HG02763 (cell line): ENCODE measurements around the gene ZFHX2.

Source experiments
- ATAC-seq: cut with Tn5 transposase; IDR thresholded peaks from one replicate; pipeline ENCODE4 v1.9.1; 2021; ENCODE audit warnings: mild to moderate bottlenecking, moderate library complexity; ENCODE audit not compliant: unreplicated experiment

The ZFHX2 gene

GRCh38 chr14:23523229-23524016 is 28.1 kb downstream of the ZFHX2 start:
- no peak for ATAC-seq

- no peak for ATAC-seq
Measured at GRCh38 chr14:23522643-23523198, 28.8 kb downstream of the ZFHX2 start.

- ATAC-seq = no peak
Measured at GRCh38 chr14:23521785-23522640, 29.6 kb downstream of the ZFHX2 start.

GRCh38 chr14:23520899-23521533 is 30.5 kb downstream of the ZFHX2 start:
- no peak for ATAC-seq

- ATAC-seq = no peak
Measured at GRCh38 chr14:23518709-23519108, 32.9 kb downstream of the ZFHX2 start.

- no peak for ATAC-seq
Measured at GRCh38 chr14:23517650-23518326, 33.8 kb downstream of the ZFHX2 start.

GRCh38 chr14:23514644-23514957 is 37.0 kb downstream of the ZFHX2 start:
- no peak for ATAC-seq

GRCh38 chr14:23513818-23514643 is 37.5 kb downstream of the ZFHX2 start:
- ATAC-seq = no peak

- no peak for ATAC-seq
Measured at GRCh38 chr14:23513005-23513817, 38.4 kb downstream of the ZFHX2 start.

- no peak for ATAC-seq
Measured at GRCh38 chr14:23512156-23512555, 39.4 kb downstream of the ZFHX2 start.

GRCh38 chr14:23494223-23494622 is 57.3 kb downstream of the ZFHX2 start:
- no peak for ATAC-seq

- no peak for ATAC-seq
Measured at GRCh38 chr14:23492618-23493272, 58.8 kb downstream of the ZFHX2 start.

- ATAC-seq = no peak
Measured at GRCh38 chr14:23487216-23487615, 64.3 kb downstream of the ZFHX2 start.

- ATAC-seq = no peak
Measured at GRCh38 chr14:23486036-23486435, 65.5 kb downstream of the ZFHX2 start.

- no peak for ATAC-seq
Measured at GRCh38 chr14:23485326-23485725, 66.2 kb downstream of the ZFHX2 start.

- ATAC-seq = no peak
Measured at GRCh38 chr14:23483236-23483854, 68.2 kb downstream of the ZFHX2 start.

- no peak for ATAC-seq
Measured at GRCh38 chr14:23482823-23483148, 68.8 kb downstream of the ZFHX2 start.
